Retinal pigment epithelial cell (primary cell): Measurements from ENCODE around the gene TRIP10.
A peak's percentile ranks its signal among the peaks of the same experiment; 100 is the strongest.
"Not testable (repeated sequence)": the region's sequence is repeated elsewhere in the genome, so short reads cannot be mapped to it uniquely, and the experiment has no call there.

Experiments used
- DNase-seq: peaks from one replicate; pipeline ENCODE4 v3.0.0-alpha.2; 2010; ENCODE audit warnings: low read depth
- H3K4me3 ChIP-seq: 2 replicates; pipeline ENCODE4 v1.5.1; 2011; ENCODE audit warnings: mild to moderate bottlenecking, low read length, control low read depth, moderate library complexity
- CTCF ChIP-seq: conservative IDR thresholded peaks from 2 replicates; pipeline ENCODE4 v1.5.1; 2011; ENCODE audit warnings: low read depth, low read length, control low read depth, inconsistent platforms

Gene TRIP10

DNA sequence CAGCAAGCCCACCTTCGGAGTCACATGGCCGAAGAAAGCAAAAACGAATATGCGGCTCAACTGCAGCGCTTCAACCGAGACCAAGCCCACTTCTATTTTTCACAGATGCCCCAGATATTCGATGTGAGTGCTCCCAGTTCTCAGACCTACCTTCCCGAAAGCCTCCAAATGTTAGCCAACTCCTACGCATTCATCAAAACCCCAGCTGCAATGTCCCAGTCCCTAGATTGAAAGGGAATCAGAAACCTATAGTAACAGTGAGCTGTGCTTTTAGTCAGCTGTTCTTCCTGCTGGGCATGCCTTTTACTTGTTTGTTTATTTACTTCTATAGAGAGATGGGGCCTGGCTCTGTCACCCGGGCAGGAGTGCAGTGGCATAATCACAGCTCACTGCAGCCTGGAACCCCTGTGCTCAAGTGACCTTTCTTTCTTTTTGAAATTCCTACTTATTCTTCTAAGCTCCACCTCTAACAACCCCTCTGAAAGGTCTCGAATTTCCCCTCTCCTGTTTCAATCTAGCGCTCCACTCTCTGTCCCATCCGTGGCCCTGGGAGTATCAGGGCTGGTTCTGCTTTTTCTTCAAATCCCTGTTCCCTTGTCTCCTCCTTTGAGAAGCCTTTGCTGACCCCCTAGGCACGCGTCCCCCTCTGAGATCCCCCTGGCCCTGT, 4.4 kb downstream of the TRIP10 start:
- TF ChIP-seq CTCF, result no peak
- DNase-seq, result no peak

DNA sequence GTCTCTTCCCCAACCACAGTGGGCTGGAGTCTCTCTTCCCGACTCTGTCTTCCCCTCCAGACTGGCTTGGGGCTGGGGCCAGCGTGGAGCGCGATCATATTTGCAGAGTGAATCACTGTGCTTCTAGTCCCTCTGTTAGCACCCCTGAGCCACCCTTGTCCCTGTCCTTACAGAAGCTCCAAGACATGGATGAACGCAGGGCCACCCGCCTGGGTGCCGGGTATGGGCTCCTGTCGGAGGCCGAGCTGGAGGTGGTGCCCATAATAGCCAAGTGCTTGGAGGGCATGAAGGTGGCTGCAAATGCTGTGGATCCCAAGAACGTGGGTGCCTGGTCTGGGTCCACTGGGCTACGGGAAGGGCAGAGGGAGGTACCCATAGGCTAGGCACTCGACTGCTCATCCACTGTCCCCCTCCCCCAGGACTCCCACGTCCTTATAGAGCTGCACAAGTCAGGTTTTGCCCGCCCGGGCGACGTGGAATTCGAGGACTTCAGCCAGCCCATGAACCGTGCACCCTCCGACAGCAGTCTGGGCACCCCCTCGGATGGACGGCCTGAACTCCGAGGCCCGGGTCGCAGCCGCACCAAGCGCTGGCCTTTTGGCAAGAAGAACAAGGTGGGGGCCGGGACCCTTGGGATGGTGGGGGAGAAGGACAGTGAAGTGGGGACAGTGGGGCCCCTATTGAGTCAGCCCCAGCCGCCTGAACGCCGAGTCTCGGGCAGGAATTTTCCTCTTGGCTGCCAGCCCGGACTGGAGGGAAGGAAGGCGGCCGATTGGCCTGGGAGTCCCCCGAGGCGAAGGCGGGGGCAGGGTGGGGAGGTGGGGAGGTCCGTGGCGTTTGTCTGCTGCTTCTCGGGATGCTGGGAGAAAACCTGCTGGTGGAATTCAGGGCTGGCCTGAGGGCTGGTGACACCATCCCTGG, 5.2 kb downstream of the TRIP10 start:
- no peak for TF ChIP-seq CTCF
- no peak for DNase-seq
- no peak overlapping the region for H3K4me3 ChIP-seq

More for the DNA sequence above, 4.4 kb downstream of the TRIP10 start:
- no peak overlapping the region for H3K4me3 ChIP-seq

DNA sequence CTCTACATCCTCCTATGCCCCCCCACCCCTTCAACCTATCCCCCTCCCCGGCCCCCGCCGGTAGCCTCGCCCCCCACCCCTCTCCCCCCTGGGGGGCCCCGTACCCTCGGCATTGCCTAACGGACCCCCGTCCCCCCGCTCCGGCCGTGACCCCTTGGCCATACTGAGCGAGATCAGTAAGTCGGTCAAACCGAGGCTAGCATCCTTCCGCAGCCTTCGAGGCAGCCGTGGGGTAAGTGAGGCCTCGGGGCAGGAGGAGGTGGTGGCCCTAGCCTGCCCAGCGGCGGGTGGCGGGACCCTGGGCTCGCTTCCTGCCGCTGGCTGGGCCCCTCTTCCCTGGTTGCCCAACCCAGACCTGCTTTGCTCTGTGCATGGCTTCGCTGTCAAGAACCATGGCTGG, 6.5 kb downstream of the TRIP10 start:
- no peak for DNase-seq
- TF ChIP-seq CTCF, result no peak
- no peak overlapping the region for H3K4me3 ChIP-seq

DNA sequence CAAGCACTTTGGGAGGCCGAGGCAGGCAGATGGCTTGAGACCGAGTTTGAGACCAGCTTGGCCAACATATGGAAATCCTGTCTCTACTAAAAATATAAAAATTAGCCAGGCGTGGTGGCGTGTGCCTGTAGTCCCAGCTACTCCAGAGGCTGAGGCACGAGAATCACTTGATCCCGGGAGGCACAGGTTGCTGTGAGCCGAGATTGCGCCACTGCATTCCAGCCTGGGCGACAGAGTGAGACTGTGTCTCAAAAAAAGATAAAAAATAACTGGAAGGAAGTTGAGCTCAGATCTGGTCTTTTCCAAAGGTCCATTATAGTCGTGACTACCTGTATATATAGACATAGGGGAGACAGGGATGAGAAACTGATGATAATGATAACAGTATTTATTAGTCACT, 9.1 kb downstream of the TRIP10 start:
- H3K4me3 ChIP-seq, result not testable (repeated sequence)

DNA sequence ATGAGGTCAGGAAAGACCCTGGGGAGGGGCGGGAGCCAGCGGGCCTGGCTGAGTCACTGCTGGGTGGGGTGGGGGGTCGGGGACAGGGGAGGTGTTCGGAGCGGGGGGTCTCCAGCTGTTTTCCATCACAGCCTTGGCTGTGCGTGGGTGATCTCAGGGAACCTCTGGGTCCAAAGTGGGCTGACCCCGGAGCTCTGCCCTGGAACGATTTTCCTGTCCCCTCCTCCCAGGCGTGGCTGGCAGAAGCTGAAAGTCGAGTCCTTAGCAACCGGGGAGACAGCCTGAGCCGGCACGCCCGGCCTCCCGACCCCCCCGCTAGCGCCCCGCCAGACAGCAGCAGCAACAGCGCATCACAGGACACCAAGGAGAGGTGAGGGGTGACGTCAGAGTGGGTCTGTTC, 10.6 kb downstream of the TRIP10 start:
- no peak for DNase-seq
- TF ChIP-seq CTCF, result no peak
- no peak overlapping the region for H3K4me3 ChIP-seq

More for the DNA sequence above, 9.1 kb downstream of the TRIP10 start:
- not testable (repeated sequence) for DNase-seq

- DNase-seq, result no peak
- TF ChIP-seq CTCF, result no peak
- H3K4me3 ChIP-seq, result no peak overlapping the region
These were observed 11.7 kb downstream of the TRIP10 start for GRCh38 chr19:6751189-6751588.

DNA sequence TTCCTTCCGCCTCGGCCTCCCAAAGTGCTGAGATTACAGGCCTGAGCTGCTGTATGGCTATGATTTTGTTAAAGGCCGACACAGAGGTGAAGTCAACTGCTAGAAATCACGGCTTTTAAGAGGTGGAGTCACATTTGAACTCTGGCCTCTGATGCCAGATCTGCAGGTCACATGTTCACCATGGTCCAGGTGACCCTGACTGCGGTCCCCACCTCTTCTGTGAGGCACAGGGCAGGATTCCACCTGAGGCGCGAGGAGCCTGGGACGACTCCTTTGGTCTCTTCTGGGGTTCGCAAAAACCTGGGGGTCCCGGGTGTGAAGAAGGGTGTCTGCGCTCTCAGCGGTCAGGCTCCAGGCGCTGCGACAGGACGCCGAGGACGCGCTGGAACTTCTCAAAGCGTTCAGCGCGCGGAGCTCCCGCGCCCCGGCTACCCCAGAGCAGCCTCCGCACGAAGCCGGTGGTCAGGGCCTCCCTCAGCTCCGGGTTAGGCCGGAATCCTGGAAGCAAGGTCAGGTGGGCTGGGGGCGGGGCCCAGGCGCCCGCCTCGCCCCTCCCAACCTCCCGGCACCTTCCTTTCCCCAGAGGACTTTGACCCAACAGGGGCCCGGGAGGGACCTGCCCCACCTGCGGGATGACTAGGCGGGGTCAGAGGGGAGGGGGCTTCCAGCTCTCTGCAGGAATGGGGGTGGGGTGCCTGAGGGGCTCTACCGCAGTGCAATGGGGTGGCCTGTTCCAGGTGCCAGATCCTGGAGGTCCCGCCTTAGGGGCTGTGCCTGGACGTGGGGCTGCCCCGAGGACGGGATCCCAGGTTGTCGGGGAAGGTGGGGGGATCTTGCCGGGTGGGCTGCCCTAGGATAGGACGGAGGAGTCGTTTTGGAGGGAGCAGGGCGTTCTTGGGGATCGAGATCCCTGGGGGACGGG, 13.0 kb downstream of the TRIP10 start:
- no peak for TF ChIP-seq CTCF
- H3K4me3 ChIP-seq, result peak overlapping the region; percentile 46
- DNase-seq, result no peak
